ENCODE results near the gene IL9R.
"Not testable (repeated sequence)": the region's sequence is repeated elsewhere in the genome, so short reads cannot be mapped to it uniquely, and the experiment has no call there.

Gene IL9R

DNA sequence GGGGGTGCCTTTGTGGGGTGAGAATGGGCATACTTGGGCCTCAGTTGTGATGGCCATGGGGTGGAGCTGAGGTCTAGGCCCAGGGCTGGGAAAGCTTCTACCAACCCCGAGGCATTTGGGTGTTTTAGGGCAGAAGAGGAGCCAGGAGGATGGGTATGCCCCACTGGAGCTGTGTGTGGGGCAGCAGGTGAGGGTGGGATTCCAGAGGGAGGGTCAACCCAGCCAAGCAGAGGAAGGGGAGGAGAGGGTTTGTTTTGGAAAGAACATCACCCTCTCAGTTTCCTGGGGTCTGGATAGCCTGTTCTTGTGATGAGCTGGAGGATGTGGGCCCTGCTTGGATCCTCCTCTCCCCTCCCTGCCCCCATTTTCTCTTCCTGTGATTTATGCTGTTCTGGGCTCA lies 620 bp downstream of the IL9R start:
- Histone ChIP-seq H3K4me1 (ENCODE audit: control insufficient read depth, insufficient read depth, low read length, unreplicated experiment) (no peaks in the 10 kb centered on the region), H3K79me2 (ENCODE audit: control insufficient read depth, insufficient read depth, low read length, unreplicated experiment) (no peaks in the 10 kb centered on the region), H3K27me3 (ENCODE audit: insufficient read depth, low read length) (no peaks in the 10 kb centered on the region), H3K36me3 (ENCODE audit: insufficient read depth, low read length) (no peaks in the 10 kb centered on the region), H2AFZ (ENCODE audit: low read length, unreplicated experiment) (no peak overlapping the region), H3K27ac (ENCODE audit: low read depth, low read length) (no peak overlapping the region), H3K4me3 (ENCODE audit: low read depth, low read length) (no peak overlapping the region)

- no peak overlapping the region for H2AFZ ChIP-seq (ENCODE audit: low read length, unreplicated experiment)
These were observed 1.4 kb downstream of the IL9R start for GRCh38 chrX:155998761-155999510.

DNA sequence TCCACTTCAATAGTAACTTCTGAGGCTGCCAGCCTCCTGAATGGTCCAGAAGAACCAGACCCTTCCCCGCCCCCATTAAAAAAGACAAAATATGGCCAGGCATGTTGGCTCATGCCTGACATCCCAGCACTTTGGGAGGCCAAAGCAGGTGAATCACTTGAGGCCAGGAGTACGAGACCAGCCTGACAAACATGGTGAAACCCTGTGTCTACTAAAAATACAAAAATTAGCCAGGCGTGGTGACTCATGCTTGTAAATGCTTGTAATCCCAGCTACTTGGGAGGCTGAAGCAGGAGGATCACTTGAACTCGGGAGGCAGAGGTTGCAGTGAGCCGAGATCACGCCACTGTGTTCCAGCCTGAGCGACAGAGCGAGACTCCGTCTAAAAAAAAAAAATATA lies 2.3 kb downstream of the IL9R start:
- not testable (repeated sequence) for H3K27ac ChIP-seq (ENCODE audit: low read depth, low read length); H3K27me3 ChIP-seq (ENCODE audit: insufficient read depth, low read length); H3K4me3 ChIP-seq (ENCODE audit: low read depth, low read length); H3K4me1 ChIP-seq (ENCODE audit: control insufficient read depth, insufficient read depth, low read length, unreplicated experiment); H3K79me2 ChIP-seq (ENCODE audit: control insufficient read depth, insufficient read depth, low read length, unreplicated experiment); H3K36me3 ChIP-seq (ENCODE audit: insufficient read depth, low read length); H2AFZ ChIP-seq (ENCODE audit: low read length, unreplicated experiment)

More at GRCh38 chrX:155998761-155999510, 1.4 kb downstream of the IL9R start:
- no peak overlapping the region for H3K4me3 ChIP-seq (ENCODE audit: low read depth, low read length)
- no peaks in the 10 kb centered on the region for H3K36me3 ChIP-seq (ENCODE audit: insufficient read depth, low read length)
- H3K4me1 ChIP-seq (ENCODE audit: control insufficient read depth, insufficient read depth, low read length, unreplicated experiment), result no peaks in the 10 kb centered on the region
- no peaks in the 10 kb centered on the region for H3K79me2 ChIP-seq (ENCODE audit: control insufficient read depth, insufficient read depth, low read length, unreplicated experiment)
- H3K27me3 ChIP-seq (ENCODE audit: insufficient read depth, low read length), result no peaks in the 10 kb centered on the region
- H3K27ac ChIP-seq (ENCODE audit: low read depth, low read length), result no peak overlapping the region

DNA sequence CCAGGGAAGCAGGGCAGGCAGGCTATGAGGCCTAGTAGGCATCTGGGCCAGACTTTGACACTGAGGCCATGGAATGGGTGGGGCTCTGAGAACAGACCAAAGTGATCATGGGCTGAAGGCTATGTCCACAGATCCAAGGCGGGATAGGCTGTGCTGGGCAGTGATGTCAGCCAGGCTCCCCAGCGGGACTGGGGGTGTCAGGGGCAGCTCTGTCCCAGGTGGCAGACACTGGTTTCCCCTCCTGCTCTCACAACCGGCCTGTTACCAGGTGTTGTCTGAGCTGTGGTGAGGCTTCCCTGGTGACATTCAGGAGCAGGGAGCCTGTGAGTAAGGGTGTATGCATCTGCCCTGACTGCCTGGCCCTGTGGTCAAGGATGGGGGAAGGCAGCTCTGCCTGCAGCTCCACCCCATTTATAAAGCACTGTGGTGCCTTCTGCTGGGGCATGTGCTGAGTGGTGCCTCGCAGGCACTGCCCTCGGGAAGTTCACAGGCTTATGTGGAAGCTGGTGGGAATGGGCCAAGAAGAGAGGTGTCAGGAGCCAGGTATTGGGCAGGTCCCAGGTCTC lies 2.9 kb downstream of the IL9R start:
- H3K4me3 ChIP-seq (ENCODE audit: low read depth, low read length), result no peak overlapping the region
- no peaks in the 10 kb centered on the region for H3K4me1 ChIP-seq (ENCODE audit: control insufficient read depth, insufficient read depth, low read length, unreplicated experiment)
- H3K79me2 ChIP-seq (ENCODE audit: control insufficient read depth, insufficient read depth, low read length, unreplicated experiment), result no peaks in the 10 kb centered on the region
- no peaks in the 10 kb centered on the region for H3K27me3 ChIP-seq (ENCODE audit: insufficient read depth, low read length)
- no peak overlapping the region for H3K27ac ChIP-seq (ENCODE audit: low read depth, low read length)
- H2AFZ ChIP-seq (ENCODE audit: low read length, unreplicated experiment), result no peak overlapping the region
- H3K36me3 ChIP-seq (ENCODE audit: insufficient read depth, low read length), result no peaks in the 10 kb centered on the region

DNA sequence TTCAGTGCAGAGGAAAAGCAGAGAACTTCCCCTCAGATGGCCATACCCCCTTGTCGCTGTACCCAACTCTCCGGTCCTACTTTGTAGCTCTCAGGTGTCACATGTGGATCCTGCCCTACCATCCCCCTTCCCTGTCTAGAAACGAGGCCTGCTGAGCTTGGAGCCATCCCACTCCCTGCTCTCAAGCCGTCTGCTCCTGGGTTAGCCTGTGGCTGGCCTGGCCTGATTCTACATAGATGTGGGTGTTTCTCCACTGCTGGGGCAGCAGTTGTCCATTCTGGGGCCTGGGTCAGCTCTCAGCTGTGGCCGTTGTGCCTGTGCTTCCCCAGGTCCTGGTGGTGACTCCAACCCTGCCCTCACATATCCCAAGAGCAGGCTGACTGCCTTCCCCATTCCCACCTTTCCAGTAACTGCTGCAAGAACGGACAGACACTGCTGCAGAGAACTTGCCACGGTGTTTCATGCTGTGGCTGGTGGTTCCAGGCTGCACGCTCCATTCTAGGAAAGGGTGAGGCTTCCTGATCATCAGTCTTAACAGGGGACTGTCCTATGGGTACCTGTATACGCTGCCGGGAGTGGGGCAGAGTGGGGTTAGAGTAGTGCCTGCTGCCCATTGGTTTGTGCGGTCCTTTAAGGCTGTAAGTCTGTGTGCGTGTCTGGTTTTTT lies 3.6 kb downstream of the IL9R start:
- Histone ChIP-seq H3K4me1 (ENCODE audit: control insufficient read depth, insufficient read depth, low read length, unreplicated experiment) (no peaks in the 10 kb centered on the region), H3K79me2 (ENCODE audit: control insufficient read depth, insufficient read depth, low read length, unreplicated experiment) (no peaks in the 10 kb centered on the region), H3K27ac (ENCODE audit: low read depth, low read length) (no peak overlapping the region), H3K4me3 (ENCODE audit: low read depth, low read length) (no peak overlapping the region), H2AFZ (ENCODE audit: low read length, unreplicated experiment) (no peak overlapping the region), H3K27me3 (ENCODE audit: insufficient read depth, low read length) (no peaks in the 10 kb centered on the region), H3K36me3 (ENCODE audit: insufficient read depth, low read length) (no peaks in the 10 kb centered on the region)

DNA sequence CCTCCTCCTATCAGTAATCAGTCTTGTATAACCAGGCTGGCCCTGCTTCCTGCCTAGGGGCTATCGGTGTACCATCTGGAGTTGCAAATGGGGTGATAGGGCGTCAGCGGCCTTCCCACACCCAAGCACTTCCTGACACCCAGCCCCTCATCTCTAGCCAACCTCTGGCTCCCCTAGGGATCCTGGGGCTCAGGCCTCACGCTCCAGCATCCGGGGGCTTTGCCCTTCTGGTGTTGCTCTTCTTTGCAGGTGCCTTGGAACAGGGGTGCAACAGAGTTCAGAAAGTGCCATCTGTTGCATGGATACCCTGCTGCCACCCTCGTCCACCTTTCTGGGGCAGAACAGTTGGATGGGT lies 4.1 kb downstream of the IL9R start:
- no peak overlapping the region for H3K4me3 ChIP-seq (ENCODE audit: low read depth, low read length)
- H3K36me3 ChIP-seq (ENCODE audit: insufficient read depth, low read length), result no peaks in the 10 kb centered on the region
- no peaks in the 10 kb centered on the region for H3K79me2 ChIP-seq (ENCODE audit: control insufficient read depth, insufficient read depth, low read length, unreplicated experiment)
- H3K27ac ChIP-seq (ENCODE audit: low read depth, low read length), result no peak overlapping the region
- no peaks in the 10 kb centered on the region for H3K27me3 ChIP-seq (ENCODE audit: insufficient read depth, low read length)
- no peak overlapping the region for H2AFZ ChIP-seq (ENCODE audit: low read length, unreplicated experiment)
- H3K4me1 ChIP-seq (ENCODE audit: control insufficient read depth, insufficient read depth, low read length, unreplicated experiment), result no peaks in the 10 kb centered on the region

DNA sequence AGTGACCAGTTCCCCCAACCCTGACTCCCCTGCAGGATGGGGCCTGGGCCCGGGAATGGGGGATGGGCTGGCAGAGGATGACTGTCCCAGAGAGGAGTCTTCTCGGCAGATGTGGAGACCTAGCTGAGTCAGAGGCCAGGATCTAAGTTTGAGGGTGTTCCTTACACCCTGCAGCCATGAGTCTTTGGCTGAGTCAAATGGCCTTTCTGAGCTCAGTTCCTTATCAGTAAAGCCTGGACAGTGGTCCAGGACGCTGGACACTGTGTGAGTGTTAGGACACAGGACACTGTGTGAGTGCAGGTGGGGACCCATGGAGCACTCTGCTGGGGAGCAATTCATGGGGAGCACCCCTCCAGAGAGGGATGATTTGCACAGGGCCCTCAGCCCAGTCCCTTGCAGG lies 5.0 kb downstream of the IL9R start:
- no peak overlapping the region for H2AFZ ChIP-seq (ENCODE audit: low read length, unreplicated experiment)
- no peaks in the 10 kb centered on the region for H3K27me3 ChIP-seq (ENCODE audit: insufficient read depth, low read length)
- H3K79me2 ChIP-seq (ENCODE audit: control insufficient read depth, insufficient read depth, low read length, unreplicated experiment), result no peaks in the 10 kb centered on the region
- no peaks in the 10 kb centered on the region for H3K36me3 ChIP-seq (ENCODE audit: insufficient read depth, low read length)
- no peaks in the 10 kb centered on the region for H3K4me1 ChIP-seq (ENCODE audit: control insufficient read depth, insufficient read depth, low read length, unreplicated experiment)
- H3K4me3 ChIP-seq (ENCODE audit: low read depth, low read length), result no peak overlapping the region
- no peak overlapping the region for H3K27ac ChIP-seq (ENCODE audit: low read depth, low read length)

DNA sequence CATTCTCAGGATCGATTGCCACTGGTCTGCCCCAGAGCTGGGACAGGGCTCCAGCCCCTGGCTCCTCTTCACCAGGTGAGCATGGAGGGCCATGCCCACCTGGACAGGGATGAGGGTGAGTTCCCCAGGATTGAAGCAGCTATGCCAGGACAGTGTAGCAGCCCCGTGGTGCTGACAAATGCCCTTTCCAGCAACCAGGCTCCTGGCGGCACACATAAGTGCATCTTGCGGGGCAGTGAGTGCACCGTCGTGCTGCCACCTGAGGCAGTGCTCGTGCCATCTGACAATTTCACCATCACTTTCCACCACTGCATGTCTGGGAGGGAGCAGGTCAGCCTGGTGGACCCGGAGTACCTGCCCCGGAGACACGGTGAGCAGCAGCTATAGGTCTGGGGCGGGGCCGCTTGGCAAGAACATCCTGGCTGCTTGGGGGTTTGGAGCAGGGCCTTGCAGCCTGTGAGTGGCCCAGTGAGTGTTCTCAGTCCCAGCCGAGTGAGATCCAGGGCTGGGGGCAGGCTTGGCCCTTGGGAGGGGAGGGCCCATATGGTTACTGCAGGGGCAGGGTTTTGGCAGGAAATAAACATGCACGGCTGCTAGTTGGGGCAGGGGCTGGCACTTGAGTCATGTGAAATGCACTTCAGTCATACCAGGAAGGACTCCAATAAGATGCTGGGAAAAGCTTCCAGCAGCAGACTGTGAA lies 6.1 kb downstream of the IL9R start:
- Histone ChIP-seq H3K27ac (ENCODE audit: low read depth, low read length) (no peak overlapping the region), H3K4me1 (ENCODE audit: control insufficient read depth, insufficient read depth, low read length, unreplicated experiment) (no peaks in the 10 kb centered on the region), H3K79me2 (ENCODE audit: control insufficient read depth, insufficient read depth, low read length, unreplicated experiment) (no peaks in the 10 kb centered on the region), H3K36me3 (ENCODE audit: insufficient read depth, low read length) (no peaks in the 10 kb centered on the region), H3K4me3 (ENCODE audit: low read depth, low read length) (no peak overlapping the region), H3K27me3 (ENCODE audit: insufficient read depth, low read length) (no peaks in the 10 kb centered on the region), H2AFZ (ENCODE audit: low read length, unreplicated experiment) (no peak overlapping the region)

- H2AFZ ChIP-seq (ENCODE audit: low read length, unreplicated experiment), result no peak overlapping the region
- no peaks in the 10 kb centered on the region for H3K36me3 ChIP-seq (ENCODE audit: insufficient read depth, low read length)
- no peaks in the 10 kb centered on the region for H3K4me1 ChIP-seq (ENCODE audit: control insufficient read depth, insufficient read depth, low read length, unreplicated experiment)
- H3K27ac ChIP-seq (ENCODE audit: low read depth, low read length), result no peak overlapping the region
- no peak overlapping the region for H3K4me3 ChIP-seq (ENCODE audit: low read depth, low read length)
- H3K79me2 ChIP-seq (ENCODE audit: control insufficient read depth, insufficient read depth, low read length, unreplicated experiment), result no peaks in the 10 kb centered on the region
- H3K27me3 ChIP-seq (ENCODE audit: insufficient read depth, low read length), result no peaks in the 10 kb centered on the region
These were observed 6.8 kb downstream of the IL9R start for GRCh38 chrX:156004256-156004655.

GRCh38 chrX:156004740-156005139 lies 7.2 kb downstream of the IL9R start:
- Histone ChIP-seq H3K79me2 (ENCODE audit: control insufficient read depth, insufficient read depth, low read length, unreplicated experiment) (no peaks in the 10 kb centered on the region), H3K27ac (ENCODE audit: low read depth, low read length) (no peak overlapping the region), H3K4me3 (ENCODE audit: low read depth, low read length) (no peak overlapping the region), H2AFZ (ENCODE audit: low read length, unreplicated experiment) (no peak overlapping the region), H3K27me3 (ENCODE audit: insufficient read depth, low read length) (no peaks in the 10 kb centered on the region), H3K4me1 (ENCODE audit: control insufficient read depth, insufficient read depth, low read length, unreplicated experiment) (no peaks in the 10 kb centered on the region), H3K36me3 (ENCODE audit: insufficient read depth, low read length) (no peaks in the 10 kb centered on the region)
